HEK293T (cell line): Measurements from ENCODE around the gene SYDE1.
A peak's percentile ranks its signal among the peaks of the same experiment; 100 is the strongest.
"Not testable (repeated sequence)": the region's sequence is repeated elsewhere in the genome, so short reads cannot be mapped to it uniquely, and the experiment has no call there.

Source experiments
- CTCF ChIA-PET: fragments of 350-600 bp; formaldehyde crosslinking; extraction: SDS; loops from one replicate; lab custom pipeline; 2021; ENCODE audit warnings: antibody characterized with exemption, inconsistent platforms; lab: Yijun Ruan, JAX
- POLR2A ChIA-PET: fragments of 350-600 bp; formaldehyde crosslinking; extraction: SDS; loops from one replicate; lab custom pipeline; 2020; ENCODE audit warnings: antibody characterized with exemption, inconsistent platforms; lab: Yijun Ruan, JAX
- DNase-seq: peaks from one replicate; pipeline ENCODE4 v3.0.0; 2012; ENCODE audit warnings: mixed read lengths; ENCODE audit errors: extremely low spot score
- ARNT ChIP-seq: fragments of 450-650 bp; IDR thresholded peaks from 2 replicates; pipeline ENCODE4 v1.6.1; 2017; ENCODE audit warnings: mild to moderate bottlenecking
- BHLHE40 ChIP-seq: fragments of 450-650 bp; IDR thresholded peaks from 2 replicates; pipeline ENCODE4 v1.6.1; 2016; ENCODE audit warnings: mild to moderate bottlenecking, moderate library complexity, borderline replicate concordance
- CTBP1 ChIP-seq: fragments of 450-650 bp; IDR thresholded peaks from 2 replicates; pipeline ENCODE4 v1.6.1; 2016; ENCODE audit warnings: borderline replicate concordance
- ELF4 ChIP-seq: fragments of 450-650 bp; IDR thresholded peaks from 2 replicates; pipeline ENCODE4 v1.6.1; 2017; ENCODE audit warnings: antibody characterized with exemption
- FOXA1 ChIP-seq: fragments of 450-650 bp; IDR thresholded peaks from 2 replicates; pipeline ENCODE4 v1.6.1; 2016; ENCODE audit warnings: mild to moderate bottlenecking
- FOXK2 ChIP-seq: fragments of 450-650 bp; IDR thresholded peaks from 2 replicates; pipeline ENCODE4 v1.6.1; 2016; ENCODE audit warnings: mild to moderate bottlenecking
- FOXM1 ChIP-seq: fragments of 450-650 bp; IDR thresholded peaks from 2 replicates; pipeline ENCODE4 v1.6.1; 2017; ENCODE audit warnings: mild to moderate bottlenecking, borderline replicate concordance
- HDGF ChIP-seq: fragments of 450-650 bp; IDR thresholded peaks from 2 replicates; pipeline ENCODE4 v1.6.1; 2017; ENCODE audit warnings: antibody characterized with exemption, borderline replicate concordance
- L3MBTL2 ChIP-seq: fragments of 450-650 bp; conservative IDR thresholded peaks from 2 replicates; pipeline ENCODE4 v1.6.1; 2016; ENCODE audit warnings: mild to moderate bottlenecking
- LEF1 ChIP-seq: fragments of 450-650 bp; IDR thresholded peaks from 2 replicates; pipeline ENCODE4 v1.6.1; 2017; ENCODE audit warnings: mild to moderate bottlenecking, borderline replicate concordance
- NFRKB ChIP-seq: fragments of 450-650 bp; IDR thresholded peaks from 2 replicates; pipeline ENCODE4 v1.6.1; 2016; ENCODE audit warnings: mild to moderate bottlenecking, moderate library complexity
- SP1 ChIP-seq: fragments of 450-650 bp; IDR thresholded peaks from 2 replicates; pipeline ENCODE4 v1.6.1; 2017
- SUZ12 ChIP-seq: fragments of 450-650 bp; IDR thresholded peaks from 2 replicates; pipeline ENCODE4 v1.6.1; 2016; ENCODE audit warnings: mild to moderate bottlenecking
- TARDBP ChIP-seq: fragments of 450-650 bp; IDR thresholded peaks from 2 replicates; pipeline ENCODE4 v1.6.1; 2016
- ZNF384 ChIP-seq: fragments of 450-650 bp; IDR thresholded peaks from 2 replicates; pipeline ENCODE4 v1.6.1; 2016
- TF ChIP-seq, protein P1 (sequence below): fragments of 450-650 bp; IDR thresholded peaks from 2 replicates; pipeline ENCODE4 v1.6.1; 2016

Gene SYDE1

GRCh38 chr19:15093001-15093400, 14.2 kb upstream of the SYDE1 start:
- no peak for DNase-seq
- POLR2A ChIA-PET: no interaction called here
- TF ChIP-seq FOXA1 (no peak), CTBP1 (no peak), L3MBTL2 (no peak), NFRKB (no peak), TARDBP (no peak), LEF1 (no peak), ELF4 (no peak), ZNF384 (no peak), SP1 (no peak), HDGF (no peak), FOXM1 (no peak), ARNT (no peak), FOXK2 (no peak), BHLHE40 (no peak), SUZ12 (no peak)
- TF ChIP-seq, protein P1, sequence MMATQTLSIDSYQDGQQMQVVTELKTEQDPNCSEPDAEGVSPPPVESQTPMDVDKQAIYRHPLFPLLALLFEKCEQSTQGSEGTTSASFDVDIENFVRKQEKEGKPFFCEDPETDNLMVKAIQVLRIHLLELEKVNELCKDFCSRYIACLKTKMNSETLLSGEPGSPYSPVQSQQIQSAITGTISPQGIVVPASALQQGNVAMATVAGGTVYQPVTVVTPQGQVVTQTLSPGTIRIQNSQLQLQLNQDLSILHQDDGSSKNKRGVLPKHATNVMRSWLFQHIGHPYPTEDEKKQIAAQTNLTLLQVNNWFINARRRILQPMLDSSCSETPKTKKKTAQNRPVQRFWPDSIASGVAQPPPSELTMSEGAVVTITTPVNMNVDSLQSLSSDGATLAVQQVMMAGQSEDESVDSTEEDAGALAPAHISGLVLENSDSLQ: no peak
- CTCF ChIA-PET: interaction anchor here (1.3 to 2.1 kb wide), 3 partner anchors 8 to 58 kb away, joined by 4 to 16 read pairs (median 9); no protein-coding TSS in a partner anchor

GRCh38 chr19:15096223-15096622, 11.0 kb upstream of the SYDE1 start:
- CTCF ChIA-PET: no interaction called here
- no peak for TF ChIP-seq ARNT
- TF ChIP-seq SP1: no peak
- no peak for TF ChIP-seq FOXA1
- TF ChIP-seq CTBP1: no peak
- no peak for TF ChIP-seq SUZ12
- TF ChIP-seq HDGF: no peak
- TF ChIP-seq FOXK2: no peak
- TF ChIP-seq ZNF384: no peak
- no peak for TF ChIP-seq BHLHE40
- TF ChIP-seq ELF4: no peak
- no peak for TF ChIP-seq TARDBP
- no peak for TF ChIP-seq LEF1
- TF ChIP-seq, protein P1: no peak
- no peak for TF ChIP-seq FOXM1
- TF ChIP-seq NFRKB: no peak
- TF ChIP-seq L3MBTL2: no peak
- no peak for DNase-seq
- POLR2A ChIA-PET: no interaction called here

GRCh38 chr19:15097980-15098379, 9.2 kb upstream of the SYDE1 start:
- DNase-seq, POLR2A ChIA-PET: not testable (repeated sequence)
- CTCF ChIA-PET: interaction anchor here (0.6 kb wide), 1 partner anchor 119 kb away, joined by 3 read pairs; no protein-coding TSS in a partner anchor

- no peak for DNase-seq
- TF ChIP-seq TARDBP (no peak), SUZ12 (no peak), HDGF (no peak), L3MBTL2 (no peak), ZNF384 (no peak), ELF4 (no peak), SP1 (no peak), CTBP1 (no peak), FOXM1 (no peak), ARNT (no peak), BHLHE40 (no peak), NFRKB (no peak), FOXK2 (no peak), FOXA1 (no peak)
- TF ChIP-seq, protein P1: no peak
- ChIA-PET CTCF (interaction anchor here (0.6 kb wide), 1 partner anchor 120 kb away, joined by 3 read pairs; no protein-coding TSS in a partner anchor), POLR2A (no interaction called here)
Measured at GRCh38 chr19:15098460-15098859, 8.7 kb upstream of the SYDE1 start.

GRCh38 chr19:15099017-15099582, 8.1 kb upstream of the SYDE1 start:
- POLR2A ChIA-PET: no interaction called here
- TF ChIP-seq CTBP1: no peak
- no peak for TF ChIP-seq L3MBTL2

GRCh38 chr19:15101479-15102082, 5.6 kb upstream of the SYDE1 start:
- CTCF ChIA-PET: interaction anchor here (0.7 to 2.0 kb wide), 6 partner anchors 9 to 52 kb away, joined by 3 to 16 read pairs (median 4); a partner anchor contains a TSS
- TF ChIP-seq CTBP1 (no peak), LEF1 (no peak), HDGF (no peak), NFRKB (no peak), SUZ12 (no peak)
- DNase-seq: peak; percentile 52
- POLR2A ChIA-PET: interaction anchor here (1.4 to 1.5 kb wide), 2 partner anchors 9 to 24 kb away, joined by 5 to 6 read pairs; a partner anchor contains a TSS

More at GRCh38 chr19:15099017-15099582, 8.1 kb upstream of the SYDE1 start:
- DNase-seq: no peak
- CTCF ChIA-PET: no interaction called here
